Motor neuron (in vitro differentiated cells): ENCODE data around the gene MYOF. TPM values are rescaled to one million over a fixed set of nuclear protein-coding genes. Genes with fewer than 3 reads are reported as not detected.
"Not testable (repeated sequence)": the region's sequence is repeated elsewhere in the genome, so short reads cannot be mapped to it uniquely, and the experiment has no call there.

Experiments used
- ATAC-seq, 8 experiments: fragments of 200-7000 bp; cut with Tn5 transposase; replicated peaks in 6 of 8; 2 replicates each; pipeline ENCODE4 v1.8.0; 2021; ENCODE audit warnings: mild to moderate bottlenecking in 8 of 8, moderate library complexity in 8 of 8
- H3K27ac ChIP-seq, 2 donors: fragments of 250-450 bp; sonication (Bioruptor Pico); 2 replicates each; pipeline ENCODE4 v1.9.0; 2021; ENCODE audit warnings: antibody characterized with exemption in 2 of 2, mild to moderate bottlenecking in 2 of 2, moderate library complexity in 1 of 2
- H3K4me1 ChIP-seq, 2 donors: fragments of 250-450 bp; sonication (Bioruptor Pico); replicated peaks in 1 of 2; 2 replicates each; pipeline ENCODE4 v1.6.1; 2021; ENCODE audit warnings: antibody characterized with exemption in 2 of 2, mild to moderate bottlenecking in 2 of 2, moderate library complexity in 1 of 2
- H3K4me3 ChIP-seq, 5 donors: fragments of 250-450 bp; sonication (Bioruptor Pico); 2 replicates each; pipeline ENCODE4 v1.9.0; 2021; ENCODE audit warnings: antibody characterized with exemption in 5 of 5, mild to moderate bottlenecking in 5 of 5, moderate library complexity in 4 of 5
- WGBS, 10 experiments: fragments of 450-650 bp; shearing (Covaris generic); methylation state at CpG; one replicate each; pipeline ENCODE4 v1.0.0; 2022; 5-methylcytosine and 5-hydroxymethylcytosine counted together
- in situ Hi-C, 9 experiments: fragments of 400-800 bp; cut with MboI; loops; one replicate each; pipeline ENCODE4 v1.15.0; 2021; ENCODE audit warnings: low sequenced_read_pairs in 9 of 9, low pct_unique_long_range_greater_than_20kb in 2 of 9; ENCODE audit not compliant: unreplicated experiment in 9 of 9
- total RNA-seq, 8 experiments: library from RNA; unstranded; fragments of 300-600 nt; gene quantifications; 2 replicates each; pipeline versions ENCODE4 v1.2.3 to v1.2.4, GENCODE V29; 2022

The MYOF gene
- total RNA-seq, 8 experiments from 2014 or later: 0.29 to 258 (median 13.7) TPM

DNA sequence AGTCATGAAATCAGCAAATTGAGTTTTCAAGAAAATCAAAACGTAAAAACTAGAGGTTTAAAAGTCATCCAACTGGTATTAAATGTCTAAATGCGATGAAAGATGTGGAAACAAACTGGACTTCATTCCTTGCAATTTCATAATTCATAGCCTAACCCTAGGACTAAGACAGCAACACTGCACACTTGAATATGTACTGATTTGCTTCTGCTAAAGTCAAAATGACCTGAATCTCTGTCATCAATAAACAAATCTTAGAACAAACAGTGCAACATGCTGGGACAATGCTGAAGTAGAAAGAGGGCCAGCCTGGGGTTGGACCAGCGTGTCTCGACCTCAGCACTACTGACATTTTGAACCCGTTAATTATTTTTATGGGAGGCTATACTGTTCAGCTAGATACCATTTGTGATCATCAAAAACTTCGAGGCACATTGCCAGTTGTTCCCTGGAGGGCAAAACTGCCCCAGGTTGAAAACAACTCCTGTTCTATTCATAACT is 47.1 kb downstream of the MYOF start:
- H3K4me1 ChIP-seq: peaks cover 22 to 39% of the 10 kb centered on the region in 2 donors
- H3K4me3 ChIP-seq: no peak overlapping the region
- H3K27ac ChIP-seq: no peak overlapping the region
- 20 to 100% (median 70%) methylated on average over 1 to 6 of the region's 6 CpGs for WGBS, 10 experiments
- in situ Hi-C loops: no loop called here
- no peak for ATAC-seq

DNA sequence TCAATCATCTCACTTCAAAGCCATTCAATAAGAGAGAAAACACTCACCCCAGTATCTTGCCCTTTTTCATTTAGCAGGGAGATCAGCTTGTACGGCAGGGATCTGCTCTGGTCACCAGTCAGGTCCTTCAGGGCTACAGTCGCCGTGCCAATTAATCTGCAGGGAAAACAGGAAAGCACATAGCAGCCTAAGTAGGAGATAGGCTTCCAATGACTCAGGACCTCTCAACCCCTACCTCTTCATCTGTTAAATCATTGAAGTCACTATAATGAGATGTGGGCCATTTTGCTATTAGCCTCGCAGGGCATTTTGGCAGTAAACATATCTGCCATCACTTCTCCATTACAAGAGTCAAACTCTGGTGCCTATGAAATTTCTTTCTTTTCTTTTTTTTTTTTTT is 50.8 kb downstream of the MYOF start:
- in situ Hi-C loops: no loop called here
- WGBS, 10 experiments: 75 to 100% (median 96%) methylated on average over 1 to 4 of the region's 4 CpGs; no CpG with 5 or more reads in 3 of the 10 experiments
- H3K4me1 ChIP-seq: peaks cover 8 to 10% of the 10 kb centered on the region in 2 donors
- no peak overlapping the region for H3K27ac ChIP-seq
- no peak for ATAC-seq
- H3K4me3 ChIP-seq: no peak overlapping the region

- WGBS, 10 experiments: 80 to 100% (median 98%) methylated on average over 1 to 5 of the region's 6 CpGs; no CpG with 5 or more reads in 5 of the 10 experiments
- ATAC-seq: no peak
- in situ Hi-C loops: no loop called here
Observed at GRCh38 chr10:93425861-93426260, 56.3 kb downstream of the MYOF start.

GRCh38 chr10:93422118-93422517 is 60.0 kb downstream of the MYOF start:
- in situ Hi-C loops: no loop called here
- H3K4me3 ChIP-seq: no peak overlapping the region
- no peak overlapping the region for H3K27ac ChIP-seq
- peaks cover 12 to 13% of the 10 kb centered on the region in 2 donors for H3K4me1 ChIP-seq
- WGBS, 10 experiments: 40 to 92% (median 80%) methylated on average over 1 to 4 of the region's 4 CpGs; no CpG with 5 or more reads in 1 of the 10 experiments
- ATAC-seq: no peak

More at GRCh38 chr10:93425861-93426260, 56.3 kb downstream of the MYOF start:
- peaks cover under 1 to 4% of the 10 kb centered on the region in 2 donors for H3K4me1 ChIP-seq
- H3K27ac ChIP-seq: no peak overlapping the region
- H3K4me3 ChIP-seq: no peak overlapping the region

DNA sequence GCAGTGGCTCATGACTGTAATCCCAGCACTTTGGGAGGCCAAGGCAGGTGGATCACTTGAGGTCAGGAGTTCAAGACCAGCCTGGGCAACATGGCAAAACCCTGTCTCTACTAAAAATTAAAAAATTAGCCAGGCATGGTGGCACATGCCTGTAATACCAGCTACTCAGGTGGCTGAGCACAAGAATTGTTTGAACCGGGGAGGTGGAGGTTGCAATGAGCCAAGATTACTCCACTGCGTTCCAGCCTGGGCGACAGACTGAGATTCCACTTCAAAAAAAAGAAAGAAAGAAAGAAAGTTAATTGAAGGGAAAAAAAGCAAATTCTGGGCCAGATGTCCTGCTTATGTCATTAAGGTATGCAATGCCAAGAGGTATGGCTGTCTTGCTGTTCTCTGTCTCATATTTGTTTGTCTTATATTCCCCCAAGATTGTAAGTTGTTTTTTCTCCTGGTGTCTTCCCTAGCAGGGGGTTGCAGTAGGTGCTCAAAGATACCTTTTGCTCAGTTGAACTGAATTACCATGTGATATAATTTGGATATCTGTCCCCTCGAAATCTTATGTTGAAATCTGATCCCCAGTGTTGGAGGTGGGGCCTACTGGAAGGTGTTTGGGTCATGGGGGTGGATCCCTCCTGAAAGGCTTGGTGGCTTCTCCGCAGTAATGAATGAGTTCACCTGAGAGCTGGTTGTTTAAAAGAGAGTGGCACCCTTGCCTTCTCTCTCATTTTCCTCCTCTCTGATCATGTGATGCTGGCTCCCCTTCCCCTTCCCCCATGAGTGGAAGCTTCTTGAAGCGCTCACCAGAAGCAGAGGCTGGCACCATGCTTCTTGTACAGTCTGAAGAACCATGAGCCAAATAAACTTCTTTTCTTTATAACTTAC is 60.9 kb downstream of the MYOF start:
- H3K27ac ChIP-seq: no peak overlapping the region
- WGBS, 10 experiments: 29 to 100% (median 80%) methylated on average over 1 to 5 of the region's 6 CpGs
- H3K4me3 ChIP-seq: no peak overlapping the region
- H3K4me1 ChIP-seq: peaks cover 12 to 13% of the 10 kb centered on the region in 2 donors
- ATAC-seq: no peak
- in situ Hi-C loops: no loop called here

DNA sequence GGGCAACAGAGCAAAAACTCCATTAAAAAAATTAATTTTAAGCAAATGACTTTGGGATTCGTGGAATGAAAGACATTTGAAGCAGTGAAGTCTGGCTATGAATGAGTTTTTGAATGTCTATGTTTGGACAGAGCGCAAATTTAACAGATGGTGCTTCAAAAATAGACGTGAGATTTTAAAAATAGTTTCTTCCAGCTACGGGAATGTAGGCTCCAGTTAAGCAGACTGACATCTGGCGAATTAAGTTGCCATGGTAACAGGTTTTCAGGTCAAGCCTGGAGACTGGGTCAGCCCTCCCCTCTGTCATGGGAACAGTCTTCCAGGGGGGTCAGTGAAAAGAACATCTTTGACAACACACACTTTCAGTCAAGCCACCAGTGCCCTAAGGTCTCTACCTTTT is 62.0 kb downstream of the MYOF start:
- in situ Hi-C loops: no loop called here
- Histone ChIP-seq H3K27ac (no peak overlapping the region), H3K4me3 (no peak overlapping the region), H3K4me1 (peaks cover 12 to 13% of the 10 kb centered on the region in 2 donors)
- WGBS, 10 experiments: 4 to 47% (median 17%) methylated on average over 1 to 5 of the region's 5 CpGs; no CpG with 5 or more reads in 3 of the 10 experiments
- peak; percentile 37 to 95 (median 70) for ATAC-seq

GRCh38 chr10:93419016-93419415 is 63.1 kb downstream of the MYOF start:
- ATAC-seq, in situ Hi-C loops, H3K4me3 ChIP-seq, H3K27ac ChIP-seq: not testable (repeated sequence)
- H3K4me1 ChIP-seq: peaks cover 12 to 13% of the 10 kb centered on the region in 2 donors
- WGBS, 10 experiments: 82 to 100% (median 98%) methylated on average over 1 to 8 of the region's 8 CpGs; no CpG with 5 or more reads in 5 of the 10 experiments

DNA sequence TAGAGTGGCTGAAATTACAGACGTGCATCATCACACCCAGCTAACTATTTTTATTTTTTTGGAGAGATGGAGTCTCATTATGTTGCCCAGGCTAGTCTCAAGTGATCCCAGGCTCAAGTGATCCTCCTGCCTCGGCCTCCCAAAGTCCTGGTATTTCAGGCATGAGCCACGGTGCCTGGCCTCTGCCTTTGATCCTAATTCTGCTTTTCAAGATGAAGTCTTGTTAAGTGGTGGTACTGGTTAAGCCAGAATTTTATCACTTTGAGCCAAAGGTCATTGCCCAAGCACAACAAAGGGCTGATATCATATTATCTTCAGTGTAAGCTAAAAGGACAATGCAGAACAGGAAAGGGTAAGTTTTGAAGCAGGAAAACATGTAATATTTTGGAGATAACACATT is 64.2 kb downstream of the MYOF start:
- no peak overlapping the region for H3K4me3 ChIP-seq
- H3K27ac ChIP-seq: no peak overlapping the region
- ATAC-seq: no peak
- WGBS, 10 experiments: 67 to 100% (median 76%) methylated on average over 1 to 3 of the region's 3 CpGs; no CpG with 5 or more reads in 3 of the 10 experiments
- in situ Hi-C loops: no loop called here
- H3K4me1 ChIP-seq: peaks cover 12 to 18% of the 10 kb centered on the region in 2 donors

- H3K4me1 ChIP-seq: peaks cover 12 to 24% of the 10 kb centered on the region in 2 donors
- in situ Hi-C loops: no loop called here
- H3K4me3 ChIP-seq: no peak overlapping the region
- 50 to 100% (median 69%) methylated on average over 1 to 3 of the region's 3 CpGs; no CpG with 5 or more reads in 6 of the 10 experiments for WGBS, 10 experiments
- no peak overlapping the region for H3K27ac ChIP-seq
- ATAC-seq: no peak
Observed at GRCh38 chr10:93417266-93417665, 64.9 kb downstream of the MYOF start.

DNA sequence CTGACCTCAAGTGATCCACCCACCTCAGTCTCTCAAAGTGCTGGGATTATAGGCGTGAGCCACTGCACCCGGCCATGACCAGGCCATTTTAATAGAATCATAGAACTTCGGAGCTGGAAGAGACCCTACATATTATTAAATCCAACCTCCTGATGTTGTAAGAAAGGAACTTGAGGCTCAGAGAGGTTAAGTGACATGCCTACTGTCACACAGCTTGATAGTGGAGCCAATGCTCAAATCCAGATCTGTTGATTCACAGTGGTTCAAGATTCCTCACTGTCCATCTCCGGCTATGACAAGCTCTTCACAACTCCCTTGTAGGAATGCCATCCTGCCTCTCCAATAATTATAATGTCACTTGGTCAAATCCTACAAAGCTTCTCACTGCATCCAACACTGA is 65.3 kb downstream of the MYOF start:
- 92 to 100% (median 100%) methylated on average over 1 to 4 of the region's 4 CpGs; no CpG with 5 or more reads in 5 of the 10 experiments for WGBS, 10 experiments
- ATAC-seq: no peak
- in situ Hi-C loops: no loop called here
- Histone ChIP-seq H3K27ac (no peak overlapping the region), H3K4me1 (peaks cover 12 to 24% of the 10 kb centered on the region in 2 donors), H3K4me3 (no peak overlapping the region)

GRCh38 chr10:93415693-93416092 is 66.4 kb downstream of the MYOF start:
- no peak for ATAC-seq
- H3K4me1 ChIP-seq: peaks cover 11 to 21% of the 10 kb centered on the region in 2 donors
- 68 to 89% (median 76%) methylated on average over 1 to 6 of the region's 6 CpGs for WGBS, 10 experiments
- in situ Hi-C loops: no loop called here
- H3K27ac ChIP-seq: no peak overlapping the region
- no peak overlapping the region for H3K4me3 ChIP-seq

DNA sequence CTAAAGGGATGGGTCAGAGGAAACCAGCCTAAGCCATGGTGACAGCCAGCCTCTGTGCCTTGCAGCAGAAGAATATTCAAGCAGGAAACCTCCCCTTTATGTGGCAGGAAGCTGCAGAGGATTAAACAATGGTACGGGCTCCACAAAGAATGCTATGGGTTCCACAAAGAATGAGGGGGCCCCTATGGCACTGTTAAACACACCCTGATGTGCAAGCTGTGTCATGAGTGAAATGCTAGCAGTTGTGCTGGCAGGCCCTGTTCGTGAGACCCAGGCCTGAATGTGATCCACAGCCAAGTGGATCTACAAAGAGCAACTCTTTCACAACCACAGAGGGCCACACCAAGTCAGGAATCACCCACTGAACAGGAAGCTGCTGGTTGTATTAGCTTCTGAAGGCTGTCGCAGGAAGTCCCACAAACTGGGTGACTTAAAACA is 68.9 kb downstream of the MYOF start:
- in situ Hi-C loops: no loop called here
- H3K4me1 ChIP-seq: peaks cover 0 to 11% of the 10 kb centered on the region in 2 donors

GRCh38 chr10:93412801-93413200 is 69.3 kb downstream of the MYOF start:
- in situ Hi-C loops: no loop called here
- no peak for ATAC-seq
- Histone ChIP-seq H3K27ac (no peak overlapping the region), H3K4me3 (no peak overlapping the region), H3K4me1 (peaks cover 0 to 11% of the 10 kb centered on the region in 2 donors)
- 0 to 71% (median 53%) methylated on average over 1 to 7 of the region's 7 CpGs; no CpG with 5 or more reads in 4 of the 10 experiments for WGBS, 10 experiments

More for the DNA sequence above, 68.9 kb downstream of the MYOF start:
- peak; percentile 47 to 89 (median 82) for ATAC-seq
- no peak overlapping the region for H3K4me3 ChIP-seq
- WGBS, 10 experiments: 15 to 100% (median 43%) methylated on average over 1 to 3 of the region's 3 CpGs; no CpG with 5 or more reads in 4 of the 10 experiments
- H3K27ac ChIP-seq: peak overlapping the region; percentile 56 to 72
